SW480 (cell line): ENCODE measurements around the gene BFSP2.
"Not testable (repeated sequence)": the region's sequence is repeated elsewhere in the genome, so short reads cannot be mapped to it uniquely, and the experiment has no call there.

Experiments
- DNase-seq: peaks from one replicate; pipeline ENCODE4 v3.0.0-alpha.2; 2016; ENCODE audit warnings: low spot score

The BFSP2 gene

DNA sequence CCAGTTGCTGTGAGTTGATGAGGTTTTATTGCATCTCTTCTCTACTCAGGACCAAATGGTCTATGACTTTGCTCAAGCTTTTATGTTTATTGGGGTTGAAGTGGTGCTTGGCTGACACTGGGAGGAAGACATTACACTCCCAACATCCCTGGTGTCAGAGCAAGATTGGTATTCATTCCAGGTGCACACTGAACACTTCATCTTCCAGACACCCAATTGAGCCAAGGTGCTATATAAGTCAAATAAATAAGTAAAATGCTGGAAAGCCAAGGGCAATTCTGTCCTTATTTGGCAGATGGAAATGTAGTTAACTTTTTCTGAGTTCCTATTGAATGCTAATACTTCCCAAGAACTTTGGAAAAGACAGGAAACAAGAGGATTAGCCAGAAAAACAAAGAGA is 120.4 kb downstream of the BFSP2 start:
- no peak for DNase-seq

GRCh38 chr3:133520938-133521337 is 121.1 kb downstream of the BFSP2 start:
- DNase-seq = not testable (repeated sequence)

GRCh38 chr3:133521946-133522345 is 122.1 kb downstream of the BFSP2 start:
- no peak for DNase-seq

GRCh38 chr3:133523758-133524157 is 123.9 kb downstream of the BFSP2 start:
- DNase-seq = not testable (repeated sequence)
